Motor neuron (in vitro differentiated cells): ENCODE measurements around the gene RINL. TPM values are rescaled to one million over a fixed set of nuclear protein-coding genes. Genes with fewer than 3 reads are reported as not detected.
A peak's percentile ranks its signal among the peaks of the same experiment; 100 is the strongest.

Experiments
- ATAC-seq, 8 experiments: fragments of 200-7000 bp; cut with Tn5 transposase; replicated peaks in 6 of 8; 2 replicates each; pipeline ENCODE4 v1.8.0; 2021; ENCODE audit warnings: mild to moderate bottlenecking in 8 of 8, moderate library complexity in 8 of 8
- H3K27ac ChIP-seq, 2 donors: fragments of 250-450 bp; sonication (Bioruptor Pico); 2 replicates each; pipeline ENCODE4 v1.9.0; 2021; ENCODE audit warnings: antibody characterized with exemption in 2 of 2, mild to moderate bottlenecking in 2 of 2, moderate library complexity in 1 of 2
- H3K4me1 ChIP-seq, 2 donors: fragments of 250-450 bp; sonication (Bioruptor Pico); replicated peaks in 1 of 2; 2 replicates each; pipeline ENCODE4 v1.6.1; 2021; ENCODE audit warnings: antibody characterized with exemption in 2 of 2, mild to moderate bottlenecking in 2 of 2, moderate library complexity in 1 of 2
- H3K4me3 ChIP-seq, 5 donors: fragments of 250-450 bp; sonication (Bioruptor Pico); 2 replicates each; pipeline ENCODE4 v1.9.0; 2021; ENCODE audit warnings: antibody characterized with exemption in 5 of 5, mild to moderate bottlenecking in 5 of 5, moderate library complexity in 4 of 5
- WGBS, 10 experiments: fragments of 450-650 bp; shearing (Covaris generic); methylation state at CpG; one replicate each; pipeline ENCODE4 v1.0.0; 2022; 5-methylcytosine and 5-hydroxymethylcytosine counted together
- in situ Hi-C, 9 experiments: fragments of 400-800 bp; cut with MboI; loops; one replicate each; pipeline ENCODE4 v1.15.0; 2021; ENCODE audit warnings: low sequenced_read_pairs in 9 of 9, low pct_unique_long_range_greater_than_20kb in 2 of 9; ENCODE audit not compliant: unreplicated experiment in 9 of 9
- total RNA-seq, 8 experiments: library from RNA; unstranded; fragments of 300-600 nt; gene quantifications; 2 replicates each; pipeline versions ENCODE4 v1.2.3 to v1.2.4, GENCODE V29; 2022

The RINL gene
- 10 to 100 TPM in 1 of 8 experiments, 1 to 10 TPM in 7; 1.1 to 11.0 (median 3.3) TPM for total RNA-seq

GRCh38 chr19:38877781-38878574, at the start of gene RINL:
Gene RINL, minus strand, starts transcription at chr19:38878275. Its CDS starts 1,533 bp downstream, at chr19:38876742.
- H3K4me3 ChIP-seq, result no peak within 1 kb of the TSS
- 43 to 100% methylated on average over 1 of the region's 11 CpGs; no CpG with 5 or more reads in 8 of the 10 experiments for WGBS, 10 experiments
- H3K27ac ChIP-seq, result peak within 1 kb of the TSS in 1 of 2 donors; percentile 30
- in situ Hi-C loops, result no loop called here
- peaks cover 0 to 11% of the 10 kb centered on the region in 2 donors for H3K4me1 ChIP-seq
- peak; percentile 27 to 83 (median 51) for ATAC-seq

- no peak overlapping the region for H3K27ac ChIP-seq
- WGBS, 10 experiments, result 90 to 100% (median 100%) methylated on average over 1 to 3 of the region's 7 CpGs; no CpG with 5 or more reads in 4 of the 10 experiments
- no peaks in the 10 kb centered on the region for H3K4me1 ChIP-seq
- H3K4me3 ChIP-seq, result no peak overlapping the region
- in situ Hi-C loops, result loop anchor here in 3 of 9 experiments (25.0 kb wide), 1 partner anchor 512 kb away; the partner anchor contains the start of gene FAM98C (in 3 of the 3)
- ATAC-seq, result no peak
Measured at GRCh38 chr19:38924388-38924787, 46.3 kb upstream of the RINL start.

- H3K4me3 ChIP-seq, result no peak overlapping the region
- H3K27ac ChIP-seq, result no peak overlapping the region
- in situ Hi-C loops, result loop anchor here in 3 of 9 experiments (25.0 kb wide), 1 partner anchor 510 kb away; the partner anchor contains the start of gene FAM98C (in 3 of the 3)
- ATAC-seq, result no peak
- WGBS, 10 experiments, result 93 to 100% (median 100%) methylated on average over 1 to 5 of the region's 5 CpGs; no CpG with 5 or more reads in 2 of the 10 experiments
- H3K4me1 ChIP-seq, result no peaks in the 10 kb centered on the region
Measured at GRCh38 chr19:38922482-38922881, 44.4 kb upstream of the RINL start.

GRCh38 chr19:38921420-38922274, 43.6 kb upstream of the RINL start:
- 60 to 100% (median 86%) methylated on average over 1 to 10 of the region's 20 CpGs; no CpG with 5 or more reads in 3 of the 10 experiments for WGBS, 10 experiments
- no peak overlapping the region for H3K27ac ChIP-seq
- no peak for ATAC-seq
- in situ Hi-C loops, result loop anchor here in 3 of 9 experiments (25.0 kb wide), 1 partner anchor 509 kb away; the partner anchor contains the start of gene FAM98C (in 3 of the 3)
- H3K4me1 ChIP-seq, result no peaks in the 10 kb centered on the region
- H3K4me3 ChIP-seq, result no peak overlapping the region

- no peak overlapping the region for H3K4me3 ChIP-seq
- in situ Hi-C loops, result loop anchor here in 3 of 9 experiments (25.0 kb wide), 1 partner anchor 509 kb away; the partner anchor contains the start of gene FAM98C (in 3 of the 3)
- no peak overlapping the region for H3K27ac ChIP-seq
- ATAC-seq, result peak in 1 of 8 experiments; percentile 6
- 45 to 100% (median 89%) methylated on average over 1 to 5 of the region's 14 CpGs; no CpG with 5 or more reads in 5 of the 10 experiments for WGBS, 10 experiments
- no peaks in the 10 kb centered on the region for H3K4me1 ChIP-seq
Measured at GRCh38 chr19:38920602-38921419, 42.7 kb upstream of the RINL start.

GRCh38 chr19:38919837-38920601, 41.9 kb upstream of the RINL start:
- ATAC-seq, result peak in 4 of 8 experiments; percentile 11 to 54 (median 19)
- Histone ChIP-seq H3K4me3 (no peak overlapping the region), H3K4me1 (no peaks in the 10 kb centered on the region), H3K27ac (no peak overlapping the region)
- in situ Hi-C loops, result loop anchor here in 3 of 9 experiments (25.0 kb wide), 1 partner anchor 508 kb away; the partner anchor contains the start of gene FAM98C (in 3 of the 3)
- WGBS, 10 experiments, result 40 to 86% (median 66%) methylated on average over 1 to 10 of the region's 21 CpGs; no CpG with 5 or more reads in 1 of the 10 experiments

- 33 to 93% (median 40%) methylated on average over 1 to 7 of the region's 10 CpGs; no CpG with 5 or more reads in 7 of the 10 experiments for WGBS, 10 experiments
- no peak for ATAC-seq
- in situ Hi-C loops, result loop anchor here in 3 of 9 experiments (25.0 kb wide), 1 partner anchor 506 kb away; the partner anchor contains the start of gene FAM98C (in 3 of the 3)
- Histone ChIP-seq H3K27ac (no peak overlapping the region), H3K4me1 (no peaks in the 10 kb centered on the region), H3K4me3 (no peak overlapping the region)
Measured at GRCh38 chr19:38918526-38918925, 40.5 kb upstream of the RINL start.

- no peak overlapping the region for H3K27ac ChIP-seq
- ATAC-seq, result peak in 6 of 8 experiments; percentile 22 to 75 (median 32)
- H3K4me3 ChIP-seq, result no peak overlapping the region
- H3K4me1 ChIP-seq, result no peaks in the 10 kb centered on the region
- 76 to 100% (median 92%) methylated on average over 1 to 3 of the region's 13 CpGs; no CpG with 5 or more reads in 6 of the 10 experiments for WGBS, 10 experiments
- in situ Hi-C loops, result loop anchor here in 3 of 9 experiments (25.0 kb wide), 1 partner anchor 506 kb away; the partner anchor contains the start of gene FAM98C (in 3 of the 3)
Measured at GRCh38 chr19:38917921-38918491, 39.9 kb upstream of the RINL start.

- in situ Hi-C loops, result loop anchor here in 3 of 9 experiments (25.0 kb wide), 1 partner anchor 505 kb away; the partner anchor contains the start of gene FAM98C (in 3 of the 3)
- 100% methylated on average over 1 of the region's 9 CpGs; no CpG with 5 or more reads in 8 of the 10 experiments for WGBS, 10 experiments
- Histone ChIP-seq H3K4me1 (no peaks in the 10 kb centered on the region), H3K4me3 (no peak overlapping the region), H3K27ac (no peak overlapping the region)
- no peak for ATAC-seq
Measured at GRCh38 chr19:38917516-38917915, 39.4 kb upstream of the RINL start.

GRCh38 chr19:38915329-38916321, 37.5 kb upstream of the RINL start:
- Histone ChIP-seq H3K4me1 (no peaks in the 10 kb centered on the region), H3K4me3 (no peak overlapping the region), H3K27ac (no peak overlapping the region)
- no peak for ATAC-seq
- WGBS, 10 experiments, result 76 to 100% (median 91%) methylated on average over 2 to 12 of the region's 44 CpGs
- in situ Hi-C loops, result loop anchor here in 3 of 9 experiments (25.0 kb wide), 1 partner anchor 503 kb away; the partner anchor contains the start of gene FAM98C (in 3 of the 3)
